ENCODE results near the gene KLHL34. TPM values are rescaled to one million over a fixed set of nuclear protein-coding genes. Genes with fewer than 3 reads are reported as not detected.
A peak's percentile ranks its signal among the peaks of the same experiment; 100 is the strongest.

Gene KLHL34, protein sequence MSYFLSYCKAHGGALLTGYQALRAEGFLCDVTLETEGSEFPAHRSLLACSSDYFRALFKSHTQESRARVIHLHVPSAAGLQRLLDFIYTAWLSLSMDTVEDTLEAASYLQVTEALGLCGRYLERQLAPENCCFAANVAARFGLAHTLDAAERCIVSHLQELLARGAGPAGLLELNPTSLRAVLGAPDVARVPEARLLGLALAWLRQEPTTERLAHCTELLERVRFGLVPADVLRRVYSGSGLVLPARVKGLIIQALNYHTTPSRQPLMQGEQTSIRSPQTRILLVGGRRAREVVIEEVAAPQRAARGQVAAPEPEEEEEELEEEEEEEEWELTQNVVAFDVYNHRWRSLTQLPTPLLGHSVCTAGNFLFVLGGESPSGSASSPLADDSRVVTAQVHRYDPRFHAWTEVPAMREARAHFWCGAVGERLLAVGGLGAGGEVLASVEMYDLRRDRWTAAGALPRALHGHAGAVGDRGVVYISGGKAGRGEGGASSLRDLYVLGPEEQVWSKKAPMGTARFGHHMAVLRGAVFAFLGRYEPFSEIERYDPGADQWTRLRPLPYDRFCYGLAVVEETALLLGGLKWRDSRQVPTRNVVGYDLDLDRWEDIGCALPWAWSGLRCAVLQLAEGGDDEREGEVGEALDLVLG
- total RNA-seq: 0.09 TPM

DNA sequence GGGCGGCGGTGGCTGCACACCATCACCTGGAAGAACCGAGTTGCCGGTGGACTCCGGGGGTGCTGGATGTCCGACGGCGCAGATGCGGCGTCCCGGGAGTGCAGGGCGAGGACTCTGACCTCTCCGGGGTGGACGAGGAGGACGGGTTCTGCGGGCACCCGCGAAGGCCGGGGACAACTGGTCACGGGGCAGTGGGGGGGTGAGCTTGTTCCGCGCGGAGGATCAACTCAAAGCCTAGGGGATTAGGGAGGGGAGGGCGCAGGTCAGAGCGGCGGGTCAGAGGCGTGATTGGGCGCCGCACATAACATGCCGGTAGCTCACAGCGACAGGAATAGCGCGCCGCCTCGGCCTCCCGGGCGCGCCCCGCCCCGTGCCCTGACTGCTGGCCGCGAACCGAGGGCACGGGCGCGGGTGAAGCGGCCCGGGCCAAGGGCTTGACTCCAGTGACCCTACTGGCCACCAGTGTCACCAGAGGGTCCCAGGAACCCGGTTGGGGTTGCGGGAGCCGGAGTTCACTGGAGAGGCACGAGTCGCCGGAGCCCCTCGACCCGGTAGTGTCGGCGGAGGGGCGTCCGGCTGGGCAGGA lies at the start of gene KLHL34:
TSS of gene KLHL34 (minus strand) at position 179 of the 586 bp plus-strand sequence. CDS start 542 bp downstream, outside the sequence.
- DNase-seq (ENCODE audit: low spot score) (no peak), ATAC-seq (peak; percentile 20)
- intact Hi-C loops (cut with DNase I): no loop called here

DNA sequence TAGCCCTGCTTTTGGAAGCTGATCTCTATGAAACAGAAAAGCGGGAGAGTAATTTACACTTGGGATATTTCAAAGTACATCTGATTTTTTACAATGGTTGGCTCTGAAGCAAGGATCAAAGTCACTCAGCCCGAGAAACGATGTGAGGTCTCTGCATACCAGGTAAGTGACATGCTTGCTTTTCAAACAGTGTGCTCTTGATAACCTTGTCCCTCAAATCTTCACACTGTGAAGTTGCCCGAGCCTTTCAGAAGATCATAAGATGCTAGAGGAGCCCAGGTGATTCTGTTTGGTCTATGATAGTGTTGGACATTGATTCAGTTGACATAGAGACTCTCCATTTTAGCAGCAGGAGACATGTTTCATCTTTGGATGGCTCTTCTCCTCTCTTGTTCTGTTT lies 47.1 kb upstream of the KLHL34 start:
- ATAC-seq (no peak), DNase-seq (ENCODE audit: low spot score) (no peak)
- intact Hi-C loops (cut with DNase I): no loop called here

- intact Hi-C loops (cut with DNase I): no loop called here
- DNase-seq (ENCODE audit: low spot score): no peak
- ATAC-seq: no peak
These were observed 44.6 kb upstream of the KLHL34 start for GRCh38 chrX:21702725-21703124.

DNA sequence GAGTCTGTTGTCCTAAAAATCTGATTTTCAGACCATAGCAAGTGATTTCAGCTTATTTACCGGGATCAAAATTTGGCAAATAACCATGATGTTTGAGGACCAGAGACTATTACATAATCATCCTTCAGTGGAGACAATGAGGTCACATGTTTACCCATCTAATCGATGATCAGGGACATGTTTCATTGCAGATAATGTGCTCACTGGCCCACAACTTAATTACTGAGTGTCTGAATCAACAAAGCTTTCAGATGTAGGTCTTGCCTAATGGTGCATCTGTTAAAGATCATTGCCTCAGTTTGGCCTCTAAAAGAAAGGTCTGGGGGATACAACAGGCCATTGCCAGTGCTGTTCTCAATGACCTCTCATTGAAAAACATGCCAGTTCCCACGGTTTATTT lies 42.8 kb upstream of the KLHL34 start:
- ATAC-seq (no peak), DNase-seq (ENCODE audit: low spot score) (no peak)
- intact Hi-C loops (cut with DNase I): no loop called here

- ATAC-seq (no peak), DNase-seq (ENCODE audit: low spot score) (no peak)
- intact Hi-C loops (cut with DNase I): no loop called here
These were observed 42.1 kb upstream of the KLHL34 start for GRCh38 chrX:21700275-21700674.

DNA sequence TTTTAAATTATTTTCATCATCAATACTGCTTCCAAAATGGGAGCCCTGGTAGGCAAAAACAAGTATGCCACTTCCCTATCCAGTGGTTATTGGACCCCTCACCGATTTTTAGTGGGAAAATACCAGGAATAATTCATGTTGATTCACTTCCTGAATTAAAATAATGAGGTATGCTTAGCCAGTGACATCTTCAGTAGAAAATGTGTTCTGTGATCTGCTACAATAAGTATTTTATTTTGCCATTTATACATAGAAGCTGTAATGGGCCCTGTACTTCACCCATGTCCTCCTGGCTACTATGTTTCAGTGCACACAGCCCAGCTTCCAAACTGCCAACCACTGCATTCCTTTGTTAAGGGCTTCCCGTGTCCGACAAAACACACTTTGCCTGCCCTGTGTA lies 41.0 kb upstream of the KLHL34 start:
- ATAC-seq: no peak
- DNase-seq (ENCODE audit: low spot score): no peak
- intact Hi-C loops (cut with DNase I): no loop called here

DNA sequence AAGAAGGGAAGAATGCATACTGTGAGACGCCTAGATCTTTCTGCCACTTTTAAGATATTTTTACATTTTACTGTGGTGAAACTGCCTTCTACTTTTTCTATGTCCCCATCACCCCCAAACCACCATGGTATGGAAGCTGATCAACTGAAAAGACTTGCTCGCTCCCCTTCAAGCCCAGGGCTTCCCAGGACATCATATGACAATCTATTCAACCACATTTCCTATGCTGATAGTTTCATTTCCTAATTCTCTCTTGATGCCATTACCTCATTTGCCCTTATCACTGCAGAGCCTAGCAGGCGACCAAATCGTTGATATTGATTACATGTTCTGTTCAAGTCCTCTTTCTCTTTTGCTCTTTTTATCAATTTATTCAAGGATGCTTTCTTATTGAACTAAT lies 40.1 kb upstream of the KLHL34 start:
- no peak for ATAC-seq

DNA sequence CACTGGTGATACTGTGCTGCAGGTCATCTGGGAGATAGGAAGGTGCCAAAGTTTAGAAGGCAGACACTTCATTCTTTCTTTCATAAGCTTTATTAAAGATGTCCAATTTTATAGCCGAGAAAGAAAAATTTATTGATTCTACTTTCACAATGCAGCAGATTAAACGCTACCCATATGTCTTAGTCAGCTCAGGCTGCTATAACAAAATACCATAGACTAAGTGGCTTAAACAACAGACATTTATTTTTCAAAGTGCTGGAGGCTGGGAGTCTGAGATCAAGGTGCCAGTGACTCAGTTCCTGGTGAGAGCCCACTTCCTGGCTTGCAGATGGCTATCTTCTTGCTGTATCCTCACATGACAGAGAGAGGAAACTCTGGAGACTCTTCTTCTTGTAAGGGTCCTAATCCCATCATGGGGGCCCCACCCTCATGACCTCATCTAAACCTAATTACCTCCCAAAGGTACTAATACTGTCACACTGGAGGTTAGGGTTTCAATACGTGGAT lies 33.4 kb upstream of the KLHL34 start:
- intact Hi-C loops (cut with DNase I): no loop called here
- no peak for ATAC-seq

More for the DNA sequence above, 40.1 kb upstream of the KLHL34 start:
- intact Hi-C loops (cut with DNase I): no loop called here
- no peak for DNase-seq (ENCODE audit: low spot score)

DNA sequence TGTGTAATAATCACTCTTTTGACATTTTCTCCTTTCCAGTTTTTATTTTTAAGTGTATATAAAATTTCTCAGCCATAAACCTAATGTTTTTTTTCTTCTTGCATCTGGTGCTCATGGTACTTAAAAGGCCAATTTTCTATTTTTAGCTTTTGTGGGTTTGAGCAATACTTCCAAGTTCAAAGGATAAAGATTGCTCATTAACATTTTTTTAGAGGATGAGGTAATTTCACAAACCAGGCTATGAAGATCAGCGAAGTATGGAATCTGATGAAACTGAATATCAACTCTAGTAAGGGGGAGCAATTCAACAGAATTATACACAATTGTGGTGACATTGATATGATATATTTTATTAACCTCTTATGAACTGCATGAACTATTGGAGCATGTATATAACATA lies 25.8 kb upstream of the KLHL34 start:
- no peak for ATAC-seq
- DNase-seq (ENCODE audit: low spot score): no peak
- intact Hi-C loops (cut with DNase I): no loop called here

More for the DNA sequence above, 33.4 kb upstream of the KLHL34 start:
- no peak for DNase-seq (ENCODE audit: low spot score)

- no peak for ATAC-seq
- intact Hi-C loops (cut with DNase I): no loop called here
- DNase-seq (ENCODE audit: low spot score): no peak
These were observed 20.0 kb upstream of the KLHL34 start for GRCh38 chrX:21678048-21678612.

DNA sequence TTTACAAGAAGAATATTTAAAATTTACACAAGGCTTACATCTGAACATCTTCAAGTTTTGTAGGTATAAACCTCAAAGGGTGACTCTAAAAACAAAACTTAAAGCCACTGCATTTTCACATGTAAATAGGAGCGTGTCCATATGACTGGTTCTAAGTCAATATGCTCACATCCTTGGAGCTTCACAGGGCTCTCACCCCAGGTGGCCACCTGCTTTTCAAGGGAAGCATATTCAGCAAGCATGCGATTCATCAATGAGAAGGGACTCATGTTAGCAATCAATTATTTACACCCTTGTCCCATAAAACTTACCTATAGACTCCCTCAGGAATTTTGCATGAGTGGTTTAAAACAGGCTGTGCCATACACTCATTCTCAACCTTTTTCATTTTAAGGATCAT lies 17.8 kb upstream of the KLHL34 start:
- no peak for ATAC-seq
- intact Hi-C loops (cut with DNase I): no loop called here
- no peak for DNase-seq (ENCODE audit: low spot score)

GRCh38 chrX:21674430-21675186 lies 16.5 kb upstream of the KLHL34 start:
- intact Hi-C loops (cut with DNase I): no loop called here
- DNase-seq (ENCODE audit: low spot score) (no peak), ATAC-seq (no peak)

GRCh38 chrX:21666679-21667078 lies 8.5 kb upstream of the KLHL34 start:
- intact Hi-C loops (cut with DNase I): no loop called here
- DNase-seq (ENCODE audit: low spot score) (no peak), ATAC-seq (no peak)

DNA sequence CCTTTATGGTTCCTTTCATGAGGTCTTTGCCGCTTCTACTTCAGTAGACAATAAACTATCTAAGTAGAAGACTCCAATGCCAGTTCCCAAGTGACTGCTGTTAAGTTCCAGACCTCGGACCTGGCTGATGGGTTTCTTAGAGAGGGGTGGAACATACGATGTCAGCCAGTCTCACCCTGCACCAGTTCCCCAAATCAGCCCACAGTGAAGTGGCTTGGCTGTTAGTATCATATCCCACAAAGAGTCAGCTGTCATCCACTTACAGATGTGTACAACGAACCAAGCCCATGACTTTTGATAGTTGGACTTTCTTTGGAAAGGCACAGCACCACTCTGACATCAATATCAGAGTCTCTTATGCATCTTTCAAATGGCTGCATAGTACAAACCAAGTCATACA lies 8.1 kb upstream of the KLHL34 start:
- DNase-seq (ENCODE audit: low spot score) (no peak), ATAC-seq (no peak)
- intact Hi-C loops (cut with DNase I): no loop called here

GRCh38 chrX:21662761-21663160 lies 4.6 kb upstream of the KLHL34 start:
- no peak for ATAC-seq
- intact Hi-C loops (cut with DNase I): no loop called here

DNA sequence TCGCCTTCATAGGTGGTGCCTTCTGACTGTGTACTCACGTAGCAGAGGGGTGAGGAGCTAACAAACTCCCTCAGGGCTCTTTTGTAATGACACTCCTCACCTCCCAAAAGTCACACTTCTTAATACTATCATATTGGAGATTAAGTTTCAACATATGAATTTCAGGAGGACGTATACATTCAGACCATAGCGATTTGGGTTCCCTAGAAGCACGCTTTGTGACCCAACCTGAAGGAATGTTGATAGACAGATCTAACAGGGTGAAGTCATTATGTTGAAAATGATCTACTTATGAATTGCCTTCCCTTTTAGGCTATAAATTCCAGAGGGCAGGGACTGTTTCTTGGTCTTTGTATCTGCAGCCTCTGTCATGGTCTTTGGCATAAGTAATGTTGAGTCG lies 3.2 kb upstream of the KLHL34 start:
- ATAC-seq (no peak), DNase-seq (ENCODE audit: low spot score) (no peak)
- intact Hi-C loops (cut with DNase I): no loop called here

More at GRCh38 chrX:21662761-21663160, 4.6 kb upstream of the KLHL34 start:
- no peak for DNase-seq (ENCODE audit: low spot score)

- ATAC-seq: no peak
- intact Hi-C loops (cut with DNase I): no loop called here
- DNase-seq (ENCODE audit: low spot score): no peak
These were observed 2.0 kb upstream of the KLHL34 start for GRCh38 chrX:21660156-21660555.

DNA sequence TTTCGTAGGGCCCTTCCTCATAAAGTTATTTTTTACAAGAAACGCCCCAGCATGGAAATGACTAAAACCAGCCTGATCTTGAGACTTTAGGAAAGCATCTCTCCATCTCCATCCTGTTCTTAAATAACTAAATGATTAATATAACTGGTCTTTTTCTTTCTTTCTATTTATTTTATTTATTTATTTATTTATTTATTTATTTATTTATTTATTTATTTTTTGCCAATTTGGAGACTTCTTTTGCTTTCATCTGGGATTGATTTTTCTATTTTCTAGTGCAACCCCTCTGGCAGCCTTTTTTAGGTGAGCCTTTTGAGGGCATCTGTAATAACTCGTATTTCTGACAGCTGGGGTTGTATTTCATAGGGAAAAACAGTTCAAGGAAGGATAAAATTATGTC lies 1.2 kb upstream of the KLHL34 start:
- ATAC-seq (no peak), DNase-seq (ENCODE audit: low spot score) (no peak)
- intact Hi-C loops (cut with DNase I): no loop called here

DNA sequence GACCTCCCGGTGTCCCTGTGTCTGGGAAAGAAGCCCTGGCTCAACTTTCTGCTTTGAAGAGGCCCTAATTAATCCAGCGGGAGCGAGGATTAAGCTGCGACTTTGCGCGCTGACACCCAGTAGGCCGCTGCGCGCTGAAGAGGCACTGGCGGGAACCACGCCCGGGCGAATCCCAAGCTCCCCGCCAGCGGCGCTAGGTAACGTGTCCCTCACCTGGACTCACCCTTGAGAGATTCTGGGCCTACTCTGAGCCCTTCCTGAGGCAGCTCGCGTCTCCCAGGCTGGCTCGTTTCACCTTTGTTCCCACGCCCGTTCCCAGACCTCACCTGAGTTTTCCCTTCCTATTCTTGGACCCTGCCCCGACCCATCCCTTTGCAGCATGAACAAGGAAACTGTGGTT lies 616 bp upstream of the KLHL34 start:
- no peak for ATAC-seq
- intact Hi-C loops (cut with DNase I): no loop called here
- no peak for DNase-seq (ENCODE audit: low spot score)

Measured in sciatic nerve (tissue), 2 donors.